Superior temporal gyrus (tissue), 1 donor: ENCODE results near the gene CNOT8.
A peak's percentile ranks its signal among the peaks of the same experiment; 100 is the strongest.
"Not testable (repeated sequence)": the region's sequence is repeated elsewhere in the genome, so short reads cannot be mapped to it uniquely, and the experiment has no call there.

Experiments
- DNase-seq: peaks from one replicate; pipeline ENCODE4 v3.0.0-alpha.2; 2016; ENCODE audit errors: extremely low spot score

CNOT8 gene

GRCh38 chr5:154835701-154836052 lies 22.8 kb upstream of the CNOT8 start:
- not testable (repeated sequence) for DNase-seq

DNA sequence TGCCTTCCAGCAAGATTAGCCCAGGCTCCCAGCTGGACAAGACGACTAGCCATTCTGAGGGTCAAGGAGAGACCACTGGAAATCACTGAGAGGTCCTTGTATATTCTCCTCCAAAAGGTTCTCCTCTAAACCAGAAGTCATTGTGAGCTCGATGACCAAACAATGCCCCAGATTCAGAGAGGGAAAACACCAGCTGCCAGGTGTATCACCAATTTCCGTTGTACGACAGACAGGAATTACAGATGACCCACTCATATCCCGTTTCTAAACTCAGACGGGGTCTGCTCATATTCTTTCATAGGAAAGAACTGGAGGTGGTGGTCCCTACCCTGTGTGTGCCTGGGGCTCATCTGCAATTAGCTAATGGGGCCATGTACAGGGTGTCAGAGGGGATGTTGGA lies 22.2 kb upstream of the CNOT8 start:
- DNase-seq: no peak

- DNase-seq: no peak
Observed at GRCh38 chr5:154837009-154837901, 21.2 kb upstream of the CNOT8 start.

- DNase-seq: no peak
Observed at GRCh38 chr5:154840435-154841272, 17.8 kb upstream of the CNOT8 start.

GRCh38 chr5:154841273-154841661 lies 17.2 kb upstream of the CNOT8 start:
- no peak for DNase-seq

DNA sequence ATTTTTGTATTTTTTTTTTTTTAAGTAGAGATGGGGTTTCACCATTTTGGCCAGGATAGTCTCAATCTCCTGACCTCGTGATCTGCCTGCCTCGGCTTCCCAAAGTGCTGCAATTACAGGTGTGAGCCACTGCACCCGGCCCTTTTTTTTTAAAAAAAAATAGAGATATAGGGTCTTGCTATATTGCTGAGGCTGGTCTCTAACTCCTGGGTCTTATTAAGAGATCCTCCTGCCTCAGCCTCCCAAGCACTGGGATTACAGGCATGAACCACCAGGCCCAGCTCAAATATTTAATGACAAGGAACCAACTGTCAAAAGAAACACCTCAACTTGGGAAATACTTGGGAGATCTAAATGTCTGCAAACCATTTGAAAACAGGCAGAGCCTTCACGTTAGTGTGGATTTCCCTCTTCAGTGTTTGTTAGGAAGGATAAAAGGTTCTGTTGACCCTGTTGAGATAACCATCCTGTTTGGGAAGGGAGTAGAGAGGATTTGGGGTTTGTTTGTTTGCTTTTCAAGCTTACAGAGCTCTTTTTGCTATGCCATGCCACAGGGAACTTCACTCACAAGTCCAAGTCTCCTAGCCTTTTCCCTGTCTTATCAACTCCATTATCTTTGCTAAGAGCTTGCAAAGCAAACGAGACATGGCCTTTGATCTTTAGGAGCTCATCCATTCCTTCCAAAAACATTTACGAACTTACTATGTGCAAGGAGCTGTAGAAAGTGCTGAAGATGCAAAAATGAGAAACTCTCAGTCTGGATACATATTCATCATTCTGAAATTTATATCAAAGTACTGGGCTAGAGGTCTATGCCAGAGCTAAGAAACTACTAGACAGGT lies 15.5 kb upstream of the CNOT8 start:
- DNase-seq: no peak

DNA sequence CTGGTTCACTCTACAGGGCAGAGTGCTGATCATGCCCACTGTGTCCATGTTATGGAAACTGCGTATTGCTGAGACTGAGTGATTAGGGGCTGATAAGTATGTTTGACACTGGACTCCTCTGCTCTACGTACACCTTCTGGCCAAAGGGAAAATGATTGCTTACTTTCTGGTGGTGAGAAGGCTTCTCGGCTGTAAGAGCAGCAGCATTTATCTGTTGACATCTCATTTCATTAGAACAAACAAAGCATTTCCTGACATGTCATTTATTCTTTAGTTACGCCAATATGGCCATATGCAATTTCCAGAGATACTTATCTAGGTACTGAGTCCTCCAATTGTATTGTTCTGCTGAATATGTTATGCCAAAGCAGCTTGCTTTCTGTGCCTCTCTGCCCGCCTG lies 13.6 kb upstream of the CNOT8 start:
- no peak for DNase-seq

- DNase-seq: peak; percentile 71
Observed at GRCh38 chr5:154849264-154849785, 9.1 kb upstream of the CNOT8 start.

- DNase-seq: peak; percentile 78
Observed at GRCh38 chr5:154849791-154850201, 8.6 kb upstream of the CNOT8 start.

GRCh38 chr5:154850255-154851062 lies 8.0 kb upstream of the CNOT8 start, which contains the start of gene FAXDC2:
Gene FAXDC2, minus strand, starts transcription at chr5:154850603. Its CDS starts 12,425 bp downstream, at chr5:154838178.
- DNase-seq: peak; percentile 88

- no peak for DNase-seq
Observed at GRCh38 chr5:154851351-154851750, 7.1 kb upstream of the CNOT8 start.

- peak; percentile 95 for DNase-seq
Observed at GRCh38 chr5:154857530-154858296, 714 bp upstream of the CNOT8 start.

- DNase-seq: peak; percentile 40
Observed at GRCh38 chr5:154858972-154859871, 795 bp downstream of the CNOT8 start.

DNA sequence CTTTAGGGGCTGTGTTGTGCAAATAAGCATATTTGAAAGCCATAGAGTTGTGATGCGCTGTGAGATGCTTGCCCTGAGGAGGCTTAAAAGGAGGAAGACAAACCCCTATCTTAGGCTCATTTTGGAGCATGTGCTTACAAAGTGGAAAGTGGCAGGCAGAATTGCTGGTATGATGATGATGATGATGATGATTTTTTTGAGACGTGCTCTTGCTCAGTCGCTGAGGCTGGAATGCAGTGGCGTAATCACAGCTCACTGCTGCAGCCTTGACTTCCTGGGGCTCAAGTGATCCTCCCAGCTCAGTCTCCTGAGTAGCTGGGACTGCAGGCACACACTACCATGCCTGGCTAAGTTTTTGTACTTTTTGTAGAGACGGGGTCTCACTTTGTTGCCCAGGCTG lies 1.7 kb downstream of the CNOT8 start:
- no peak for DNase-seq

- DNase-seq: no peak
Observed at GRCh38 chr5:154860765-154861164, 2.3 kb downstream of the CNOT8 start.

GRCh38 chr5:154861946-154862345 lies 3.5 kb downstream of the CNOT8 start:
- DNase-seq: no peak

DNA sequence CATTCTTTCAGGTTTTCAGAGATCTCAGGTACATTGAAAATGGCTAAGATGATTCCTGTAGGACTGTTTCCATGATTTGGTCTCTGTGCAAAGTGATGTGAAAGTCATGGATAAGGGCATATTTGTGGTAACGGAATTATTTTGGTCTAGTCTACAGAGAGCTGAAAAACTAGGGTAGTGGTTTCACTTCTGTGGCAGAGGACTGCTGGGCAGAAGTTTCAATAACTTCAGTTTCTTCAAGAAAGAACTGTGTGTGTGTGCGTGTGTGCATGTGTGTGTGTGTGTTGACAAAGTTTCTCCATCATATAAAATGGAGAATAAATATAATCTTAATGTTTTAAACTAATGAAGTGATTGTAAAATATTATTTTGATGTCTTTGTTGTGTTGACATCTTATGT lies 4.3 kb downstream of the CNOT8 start:
- no peak for DNase-seq

- DNase-seq: no peak
Observed at GRCh38 chr5:154863291-154864080, 5.1 kb downstream of the CNOT8 start.
